CD4-positive, alpha-beta T cell treated with Interferon gamma for 1 hour (primary cell): Measurements from ENCODE around the gene SLC25A33.

Source experiments
- DNase-seq: peaks from one replicate; pipeline ENCODE4 v3.0.0-alpha.2; 2020

SLC25A33 gene

GRCh38 chr1:9589144-9589718 is 50.0 kb downstream of the SLC25A33 start:
- DNase-seq, result peak; percentile 27

- DNase-seq, result no peak
Observed at GRCh38 chr1:9589719-9590157, 50.5 kb downstream of the SLC25A33 start.

GRCh38 chr1:9590201-9590600 is 50.9 kb downstream of the SLC25A33 start:
- DNase-seq, result no peak

- no peak for DNase-seq
Observed at GRCh38 chr1:9590945-9591668, 51.8 kb downstream of the SLC25A33 start.

- DNase-seq, result no peak
Observed at GRCh38 chr1:9591669-9592509, 52.6 kb downstream of the SLC25A33 start.

GRCh38 chr1:9592510-9593075 is 53.3 kb downstream of the SLC25A33 start:
- no peak for DNase-seq

GRCh38 chr1:9593147-9593491 is 53.9 kb downstream of the SLC25A33 start:
- no peak for DNase-seq

- peak; percentile 55 for DNase-seq
Observed at GRCh38 chr1:9593492-9594465, 54.5 kb downstream of the SLC25A33 start.

- DNase-seq, result no peak
Observed at GRCh38 chr1:9594471-9595155, 55.3 kb downstream of the SLC25A33 start.

GRCh38 chr1:9595156-9595967 is 56.1 kb downstream of the SLC25A33 start:
- no peak for DNase-seq

GRCh38 chr1:9595968-9596340 is 56.7 kb downstream of the SLC25A33 start:
- no peak for DNase-seq

GRCh38 chr1:9596415-9597123 is 57.3 kb downstream of the SLC25A33 start:
- DNase-seq, result no peak

- DNase-seq, result no peak
Observed at GRCh38 chr1:9597361-9598315, 58.4 kb downstream of the SLC25A33 start.

GRCh38 chr1:9598316-9598700 is 59.0 kb downstream of the SLC25A33 start:
- no peak for DNase-seq

- no peak for DNase-seq
Observed at GRCh38 chr1:9599741-9600140, 60.5 kb downstream of the SLC25A33 start.

GRCh38 chr1:9600861-9601834 is 61.9 kb downstream of the SLC25A33 start:
- no peak for DNase-seq

- no peak for DNase-seq
Observed at GRCh38 chr1:9601942-9602793, 62.9 kb downstream of the SLC25A33 start.
